Measurements from ENCODE around the gene POTEM.
"Not testable (repeated sequence)": the region's sequence is repeated elsewhere in the genome, so short reads cannot be mapped to it uniquely, and the experiment has no call there.

Gene POTEM

GRCh38 chr14:18967134-18967533, at the start of gene POTEM:
TSS of gene POTEM (plus strand) at chr14:18967434. CDS start at chr14:18967486, 52 bp downstream.
- not testable (repeated sequence) for DNase-seq

GRCh38 chr14:18918345-18918744, 48.9 kb upstream of the POTEM start:
- not testable (repeated sequence) for DNase-seq

GRCh38 chr14:18920052-18920451, 47.2 kb upstream of the POTEM start:
- not testable (repeated sequence) for DNase-seq

- not testable (repeated sequence) for DNase-seq
Observed at GRCh38 chr14:18921055-18921701, 46.1 kb upstream of the POTEM start.

- DNase-seq = not testable (repeated sequence)
Observed at GRCh38 chr14:18936848-18937247, 30.4 kb upstream of the POTEM start.

- not testable (repeated sequence) for DNase-seq
Observed at GRCh38 chr14:18938733-18939132, 28.5 kb upstream of the POTEM start.

- DNase-seq = not testable (repeated sequence)
Observed at GRCh38 chr14:18949939-18950338, 17.3 kb upstream of the POTEM start.

- peak; percentile 1 for DNase-seq
Observed at GRCh38 chr14:18953085-18953484, 14.1 kb upstream of the POTEM start.

- DNase-seq = not testable (repeated sequence)
Observed at GRCh38 chr14:18955816-18956215, 11.4 kb upstream of the POTEM start.

GRCh38 chr14:18961576-18961975, 5.7 kb upstream of the POTEM start:
- not testable (repeated sequence) for DNase-seq

- not testable (repeated sequence) for DNase-seq
Observed at GRCh38 chr14:18962143-18962542, 5.1 kb upstream of the POTEM start.

- not testable (repeated sequence) for DNase-seq
Observed at GRCh38 chr14:18963276-18963675, 4.0 kb upstream of the POTEM start.

- not testable (repeated sequence) for DNase-seq
Observed at GRCh38 chr14:18964878-18965277, 2.4 kb upstream of the POTEM start.

GRCh38 chr14:19002566-19002965, 35.3 kb downstream of the POTEM start:
- not testable (repeated sequence) for DNase-seq

GRCh38 chr14:19006490-19006889, 39.3 kb downstream of the POTEM start:
- DNase-seq = not testable (repeated sequence)

GRCh38 chr14:19007678-19008077, 40.4 kb downstream of the POTEM start:
- DNase-seq = not testable (repeated sequence)

- DNase-seq = not testable (repeated sequence)
Observed at GRCh38 chr14:19011029-19011428, 43.8 kb downstream of the POTEM start.

GRCh38 chr14:19011703-19012102, 44.5 kb downstream of the POTEM start:
- not testable (repeated sequence) for DNase-seq

- DNase-seq = not testable (repeated sequence)
Observed at GRCh38 chr14:19015185-19015584, 48.0 kb downstream of the POTEM start.

GRCh38 chr14:19025080-19025589, 57.9 kb downstream of the POTEM start:
- DNase-seq = not testable (repeated sequence)

- DNase-seq = not testable (repeated sequence)
Observed at GRCh38 chr14:19026649-19027351, 59.6 kb downstream of the POTEM start.

- DNase-seq = not testable (repeated sequence)
Observed at GRCh38 chr14:19027895-19028294, 60.7 kb downstream of the POTEM start.

- DNase-seq = not testable (repeated sequence)
Observed at GRCh38 chr14:19036811-19037382, 69.7 kb downstream of the POTEM start.

Data from CD4-positive, alpha-beta T cell treated with Interferon gamma for 1 hour (primary cell).